PFSK-1 (cell line): ENCODE data around the gene PTPN14.

Experiments
- FOXP2 ChIP-seq: optimal IDR thresholded peaks from 2 replicates; pipeline ENCODE3; 2011; ENCODE audit warnings: borderline replicate concordance, control low read depth, inconsistent platforms; ENCODE audit not compliant: insufficient read depth; ENCODE audit errors: extremely low read length, extremely low read depth
- POLR2AphosphoS5 ChIP-seq: IDR thresholded peaks from 2 replicates; pipeline ENCODE4 v1.6.1; 2012; ENCODE audit warnings: low read depth, mild to moderate bottlenecking, control low read depth, low read length, moderate library complexity
- REST ChIP-seq, 2 experiments: IDR thresholded peaks; 2 replicates each; pipeline versions ENCODE4 v1.6.1 to v1.8.0; 2011 to 2012; ENCODE audit warnings: low read depth in 2 of 2, low read length in 2 of 2, control low read depth in 1 of 2, inconsistent platforms in 1 of 2, mild to moderate bottlenecking in 1 of 2, moderate library complexity in 1 of 2; ENCODE audit not compliant: insufficient read depth in 1 of 2
- SIN3A ChIP-seq: IDR thresholded peaks from 2 replicates; pipeline ENCODE4 v1.6.1; 2012; ENCODE audit warnings: mild to moderate bottlenecking, low read length, moderate library complexity, borderline replicate concordance; ENCODE audit not compliant: insufficient read depth
- TAF1 ChIP-seq: IDR thresholded peaks from 2 replicates; pipeline ENCODE4 v1.6.1; 2012; ENCODE audit warnings: low read length, control low read depth, borderline replicate concordance; ENCODE audit not compliant: insufficient read depth

- TF ChIP-seq POLR2AphosphoS5 (no peak), TAF1 (no peak), REST (IDR thresholded peaks at IDR 0.05; ENCODE audit: insufficient read depth in 1 of 2, low read depth in 2 of 2, low read length in 2 of 2) (no peak), SIN3A (no peak), FOXP2 (no peak)
Observed at GRCh38 chr1:214583113-214583512, 31.7 kb upstream of the PTPN14 start.
